Astrocyte (in vitro differentiated cells and primary cell): ENCODE data around the gene FCER2. TPM values are rescaled to one million over a fixed set of nuclear protein-coding genes. Genes with fewer than 3 reads are reported as not detected.

Source experiments
- DNase-seq: peaks from one replicate; pipeline ENCODE4 v3.0.0-alpha.2; 2010; ENCODE audit warnings: low read depth
- FAIRE-seq: peaks from 2 replicates; lab custom pipeline; 2011; peaks lifted over from hg19 to GRCh38; lab: Jason Lieb, UNC
- H2AFZ ChIP-seq: 2 replicates; pipeline ENCODE4 v1.6.0; 2012; ENCODE audit warnings: low read depth, low read length, inconsistent platforms
- H3K27ac ChIP-seq: 2 replicates; pipeline ENCODE4 v1.5.1; 2011; ENCODE audit warnings: low read depth, low read length, inconsistent platforms
- H3K27me3 ChIP-seq: 2 replicates; pipeline ENCODE4 v1.6.0; 2011; ENCODE audit warnings: low read length, inconsistent platforms; ENCODE audit not compliant: insufficient read depth
- H3K36me3 ChIP-seq: 2 replicates; pipeline ENCODE4 v1.5.1; 2011; ENCODE audit warnings: low read length, inconsistent platforms; ENCODE audit not compliant: insufficient read depth
- H3K4me1 ChIP-seq: 2 replicates; pipeline ENCODE4 v1.5.1; 2011; ENCODE audit warnings: low read length, inconsistent platforms; ENCODE audit not compliant: insufficient read depth
- H3K4me2 ChIP-seq: 2 replicates; pipeline ENCODE4 v1.6.0; 2012; ENCODE audit warnings: low read length, inconsistent platforms
- H3K4me3 ChIP-seq: 2 replicates; pipeline ENCODE4 v1.5.1; 2011; ENCODE audit warnings: low read depth, mild to moderate bottlenecking, low read length, inconsistent platforms; ENCODE audit not compliant: insufficient read depth
- H3K79me2 ChIP-seq: 2 replicates; pipeline ENCODE4 v1.6.0; 2012; ENCODE audit warnings: mild to moderate bottlenecking, low read length, inconsistent platforms; ENCODE audit not compliant: insufficient read depth
- H3K9ac ChIP-seq: 2 replicates; pipeline ENCODE4 v1.6.0; 2012; ENCODE audit warnings: mild to moderate bottlenecking, low read length, inconsistent platforms
- H3K9me3 ChIP-seq: 2 replicates; pipeline ENCODE4 v1.5.1; 2012; ENCODE audit warnings: low read depth, mild to moderate bottlenecking, low read length, inconsistent platforms; ENCODE audit not compliant: insufficient read depth
- H4K20me1 ChIP-seq: 2 replicates; pipeline ENCODE4 v1.6.0; 2012; ENCODE audit warnings: low read length, inconsistent platforms; ENCODE audit not compliant: insufficient read depth
- H3K27ac Mint-ChIP-seq: one replicate; pipeline ENCODE4 v1.8.0; 2021; ENCODE audit warnings: mild to moderate bottlenecking, mixed read lengths; ENCODE audit not compliant: unreplicated experiment
- H3K27me3 Mint-ChIP-seq: one replicate; pipeline ENCODE4 v1.8.0; 2021; ENCODE audit warnings: low read depth, mixed read lengths; ENCODE audit not compliant: unreplicated experiment
- H3K36me3 Mint-ChIP-seq: one replicate; pipeline ENCODE4 v1.8.0; 2021; ENCODE audit warnings: low read depth, mixed read lengths; ENCODE audit not compliant: unreplicated experiment
- H3K4me1 Mint-ChIP-seq: one replicate; pipeline ENCODE4 v1.8.0; 2021; ENCODE audit warnings: low read depth, mixed read lengths; ENCODE audit not compliant: unreplicated experiment
- H3K4me3 Mint-ChIP-seq: one replicate; pipeline ENCODE4 v1.8.0; 2021; ENCODE audit warnings: mild to moderate bottlenecking, moderate library complexity, mixed read lengths; ENCODE audit not compliant: unreplicated experiment
- H3K9me3 Mint-ChIP-seq: one replicate; pipeline ENCODE4 v1.8.0; 2021; ENCODE audit warnings: mild to moderate bottlenecking, mixed read lengths; ENCODE audit not compliant: unreplicated experiment
- EZH2 ChIP-seq: IDR thresholded peaks from 2 replicates; pipeline ENCODE4 v1.6.1; 2012; ENCODE audit warnings: mild to moderate bottlenecking, low read length, inconsistent platforms; ENCODE audit not compliant: insufficient read depth
- total RNA-seq: library from RNA; stranded (reverse); gene quantifications from 2 replicates; pipeline ENCODE4 v1.2.1, GENCODE V29; 2021
- TF ChIP-seq, protein P1 (sequence below): IDR thresholded peaks from 2 replicates; pipeline ENCODE4 v1.5.1; 2011; ENCODE audit warnings: low read depth, mild to moderate bottlenecking, inconsistent platforms, low read length, moderate library complexity; ENCODE audit not compliant: insufficient read depth

FCER2 gene
- total RNA-seq, 1 donor from 2014 or later = not detected

DNA sequence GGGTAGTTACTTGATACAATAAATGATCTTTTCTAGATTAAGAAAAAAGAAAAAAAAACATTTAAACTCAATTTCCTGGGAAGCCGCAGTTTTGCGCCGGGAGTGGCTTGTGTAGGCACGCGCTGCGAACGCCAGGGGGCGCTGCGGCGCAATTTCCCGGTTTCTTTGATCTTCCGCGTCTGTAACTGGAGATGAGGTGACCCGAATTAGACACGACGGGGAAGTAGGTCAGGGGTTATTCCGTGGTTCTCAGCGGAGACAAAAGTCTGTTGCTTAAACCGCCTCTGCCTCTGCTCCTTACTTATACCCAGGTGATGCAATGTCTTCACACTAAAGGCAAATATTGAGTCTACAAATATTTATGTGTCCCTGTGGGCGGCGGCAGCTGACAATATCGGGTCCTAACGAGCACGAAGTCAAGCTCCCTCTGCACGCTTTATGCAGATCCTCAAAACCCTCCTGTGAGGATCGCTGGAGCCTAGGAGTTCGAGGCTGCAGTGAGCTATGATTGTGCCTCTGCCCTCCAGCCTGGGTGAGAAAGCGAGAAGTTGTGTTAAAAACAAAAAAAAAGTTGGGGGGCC, 49.8 kb downstream of the FCER2 start:
- no peak for FAIRE-seq
- peak overlapping the region; percentile 77 for H3K27ac Mint-ChIP-seq
- H3K27me3 Mint-ChIP-seq = peaks cover 37% of the 10 kb centered on the region
- H3K4me3 Mint-ChIP-seq = peak overlapping the region; percentile 60
- Histone ChIP-seq H3K4me3 (no peak overlapping the region), H4K20me1 (no peaks in the 10 kb centered on the region), H3K27ac (no peak overlapping the region), H3K9me3 (no peaks in the 10 kb centered on the region), H3K36me3 (no peaks in the 10 kb centered on the region), H3K4me2 (peak overlapping the region; percentile 72), H3K9ac (no peak overlapping the region), H2AFZ (peak overlapping the region; percentile 68), H3K4me1 (no peaks in the 10 kb centered on the region), H3K27me3 (peaks cover 2% of the 10 kb centered on the region), H3K79me2 (no peaks in the 10 kb centered on the region)
- H3K9me3 Mint-ChIP-seq = no peaks in the 10 kb centered on the region
- no peaks in the 10 kb centered on the region for H3K36me3 Mint-ChIP-seq
- TF ChIP-seq, protein P1, sequence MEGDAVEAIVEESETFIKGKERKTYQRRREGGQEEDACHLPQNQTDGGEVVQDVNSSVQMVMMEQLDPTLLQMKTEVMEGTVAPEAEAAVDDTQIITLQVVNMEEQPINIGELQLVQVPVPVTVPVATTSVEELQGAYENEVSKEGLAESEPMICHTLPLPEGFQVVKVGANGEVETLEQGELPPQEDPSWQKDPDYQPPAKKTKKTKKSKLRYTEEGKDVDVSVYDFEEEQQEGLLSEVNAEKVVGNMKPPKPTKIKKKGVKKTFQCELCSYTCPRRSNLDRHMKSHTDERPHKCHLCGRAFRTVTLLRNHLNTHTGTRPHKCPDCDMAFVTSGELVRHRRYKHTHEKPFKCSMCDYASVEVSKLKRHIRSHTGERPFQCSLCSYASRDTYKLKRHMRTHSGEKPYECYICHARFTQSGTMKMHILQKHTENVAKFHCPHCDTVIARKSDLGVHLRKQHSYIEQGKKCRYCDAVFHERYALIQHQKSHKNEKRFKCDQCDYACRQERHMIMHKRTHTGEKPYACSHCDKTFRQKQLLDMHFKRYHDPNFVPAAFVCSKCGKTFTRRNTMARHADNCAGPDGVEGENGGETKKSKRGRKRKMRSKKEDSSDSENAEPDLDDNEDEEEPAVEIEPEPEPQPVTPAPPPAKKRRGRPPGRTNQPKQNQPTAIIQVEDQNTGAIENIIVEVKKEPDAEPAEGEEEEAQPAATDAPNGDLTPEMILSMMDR = peak; percentile 97
- TF ChIP-seq EZH2 = no peak
- H3K4me1 Mint-ChIP-seq = no peaks in the 10 kb centered on the region
- DNase-seq = peak; percentile 25

DNA sequence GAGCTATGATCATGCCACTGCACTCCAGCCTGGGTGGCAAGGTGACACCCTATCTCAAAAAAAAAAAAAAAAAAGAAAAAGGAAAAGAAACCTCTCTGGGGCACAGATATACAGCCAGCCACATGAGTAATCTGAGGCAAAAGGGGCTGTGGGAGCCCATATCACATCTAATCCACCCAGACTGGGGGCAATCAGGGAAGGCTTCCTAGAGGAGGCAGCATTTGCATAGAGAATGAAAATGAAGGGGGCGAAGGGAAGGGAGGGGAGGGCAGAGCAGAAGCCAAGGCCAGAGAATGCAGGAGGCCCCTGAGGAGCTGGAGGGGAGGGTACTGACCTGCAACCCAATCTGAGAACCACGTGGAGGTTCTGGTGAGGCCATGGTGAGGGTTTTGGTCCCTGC, 51.8 kb downstream of the FCER2 start:
- H3K27ac ChIP-seq = no peak overlapping the region
- Mint-ChIP-seq H3K27me3 (peaks cover 27% of the 10 kb centered on the region), H3K4me3 (no peak overlapping the region), H3K4me1 (no peaks in the 10 kb centered on the region), H3K36me3 (no peaks in the 10 kb centered on the region), H3K27ac (no peak overlapping the region), H3K9me3 (no peaks in the 10 kb centered on the region)
- H2AFZ ChIP-seq = no peak overlapping the region
- no peaks in the 10 kb centered on the region for H4K20me1 ChIP-seq
- no peak for DNase-seq
- no peak overlapping the region for H3K4me2 ChIP-seq
- no peak for FAIRE-seq
- H3K79me2 ChIP-seq = no peaks in the 10 kb centered on the region
- H3K9ac ChIP-seq = no peak overlapping the region
- H3K4me1 ChIP-seq = no peaks in the 10 kb centered on the region
- no peak overlapping the region for H3K4me3 ChIP-seq
- H3K27me3 ChIP-seq = peaks cover 2% of the 10 kb centered on the region
- TF ChIP-seq EZH2 = no peak
- TF ChIP-seq, protein P1 = no peak
- no peaks in the 10 kb centered on the region for H3K36me3 ChIP-seq
- H3K9me3 ChIP-seq = no peaks in the 10 kb centered on the region

DNA sequence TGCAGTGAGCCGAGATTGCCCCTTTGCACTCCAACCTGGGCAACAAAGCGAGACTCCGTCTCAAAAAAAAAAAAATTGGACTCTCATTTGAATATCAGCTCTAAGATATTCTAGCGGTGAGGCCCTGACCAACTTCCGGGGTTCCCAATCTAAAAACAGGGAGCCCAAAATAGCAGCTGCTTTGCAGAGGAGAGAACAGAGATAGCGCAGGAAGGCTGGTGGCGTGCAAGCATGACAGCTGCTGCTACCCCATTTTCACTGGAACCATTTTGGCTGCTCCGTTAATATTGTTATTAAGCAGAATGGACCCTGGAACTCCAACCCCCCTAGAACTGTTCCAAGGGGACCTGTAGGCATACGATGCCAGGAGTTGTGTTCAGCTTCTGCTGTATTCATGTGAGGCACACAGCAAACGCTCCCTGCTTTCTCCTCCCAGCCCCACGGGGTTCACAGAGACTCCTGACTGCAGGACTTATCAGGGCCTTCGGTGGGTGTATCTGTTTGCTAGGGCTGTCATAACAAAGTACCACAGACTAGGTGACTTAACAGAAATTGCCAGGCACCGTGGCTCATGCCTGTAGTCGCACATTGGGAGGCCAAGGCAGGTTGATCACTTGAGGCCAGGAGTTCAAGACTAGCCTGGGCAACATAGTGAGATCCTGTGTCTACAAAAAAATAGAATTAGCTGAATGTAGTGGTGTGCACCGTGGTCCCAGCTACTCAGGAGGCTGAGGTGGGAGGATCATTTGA, 53.5 kb downstream of the FCER2 start:
- H3K27me3 ChIP-seq = peaks cover 2% of the 10 kb centered on the region
- Mint-ChIP-seq H3K9me3 (no peaks in the 10 kb centered on the region), H3K4me1 (no peaks in the 10 kb centered on the region), H3K36me3 (no peaks in the 10 kb centered on the region), H3K27ac (no peak overlapping the region), H3K4me3 (no peak overlapping the region), H3K27me3 (peaks cover 25% of the 10 kb centered on the region)
- no peaks in the 10 kb centered on the region for H4K20me1 ChIP-seq
- DNase-seq (no peak), FAIRE-seq (no peak)
- no peaks in the 10 kb centered on the region for H3K4me1 ChIP-seq
- no peaks in the 10 kb centered on the region for H3K79me2 ChIP-seq
- no peaks in the 10 kb centered on the region for H3K9me3 ChIP-seq
- H3K9ac ChIP-seq = no peak overlapping the region
- TF ChIP-seq, protein P1 = no peak
- no peak for TF ChIP-seq EZH2
- H3K4me3 ChIP-seq = no peak overlapping the region
- H3K36me3 ChIP-seq = no peaks in the 10 kb centered on the region
- no peak overlapping the region for H3K27ac ChIP-seq
- H2AFZ ChIP-seq = no peak overlapping the region
- H3K4me2 ChIP-seq = no peak overlapping the region
